ENCODE measurements around the gene USP17L30. TPM values are rescaled to one million over a fixed set of nuclear protein-coding genes. Genes with fewer than 3 reads are reported as not detected.
"Not testable (repeated sequence)": the region's sequence is repeated elsewhere in the genome, so short reads cannot be mapped to it uniquely, and the experiment has no call there.

USP17L30 gene
- total RNA-seq, 8 experiments from 2014 or later = not detected

DNA sequence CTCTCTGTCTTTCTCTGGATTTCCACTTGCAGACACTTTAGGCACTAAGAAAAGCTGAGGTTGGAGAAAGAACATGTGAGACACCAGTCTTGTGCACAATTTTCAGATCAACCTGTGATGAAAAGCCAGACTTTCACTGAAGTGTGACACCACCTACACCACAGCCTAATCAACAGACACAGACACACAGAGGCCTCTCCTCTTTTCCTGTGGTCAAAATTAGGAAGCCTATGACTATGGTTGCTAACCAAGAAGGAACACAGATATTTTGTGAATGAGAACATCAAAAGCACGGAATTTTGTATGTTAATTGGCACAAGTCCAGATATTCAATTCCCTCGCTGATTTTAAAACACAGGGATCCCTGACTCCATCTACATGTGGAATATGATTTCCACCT lies 26.1 kb downstream of the USP17L30 start:
- H3K4me1 ChIP-seq (replicated peaks in 1 of 2); ATAC-seq (replicated peaks in 6 of 8); in situ Hi-C loops (cut with MboI; ENCODE audit: low pct_unique_long_range_greater_than_20kb in 2 of 9, low sequenced_read_pairs in 9 of 9, unreplicated experiment in 9 of 9); H3K27ac ChIP-seq; H3K4me3 ChIP-seq: not testable (repeated sequence)
- WGBS, 10 experiments = 0 to 73% (median 25%) methylated on average over 1 to 2 of the region's 2 CpGs; no CpG with 5 or more reads in 4 of the 10 experiments

DNA sequence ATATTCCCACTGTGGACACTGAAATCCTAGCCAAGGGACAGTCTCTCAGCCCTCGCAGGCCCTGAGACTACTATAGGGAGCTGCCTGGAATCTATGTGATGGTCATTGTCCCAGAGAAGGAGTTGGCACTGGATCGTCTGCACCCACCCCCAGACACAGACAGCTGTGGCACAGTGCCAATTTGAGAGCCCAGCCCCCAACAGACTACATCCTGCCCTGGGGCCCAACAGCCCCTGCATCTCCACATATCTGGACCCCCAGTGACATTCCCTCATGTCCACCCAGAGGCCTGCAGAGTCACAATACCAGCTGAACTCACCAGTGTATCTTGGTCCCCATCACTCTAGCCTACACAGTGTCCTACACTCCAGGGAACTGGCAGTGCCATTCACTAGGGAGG lies 42.8 kb downstream of the USP17L30 start:
- H3K4me3 ChIP-seq; ATAC-seq (replicated peaks in 6 of 8); H3K27ac ChIP-seq; H3K4me1 ChIP-seq (replicated peaks in 1 of 2); in situ Hi-C loops (cut with MboI; ENCODE audit: low pct_unique_long_range_greater_than_20kb in 2 of 9, low sequenced_read_pairs in 9 of 9, unreplicated experiment in 9 of 9): not testable (repeated sequence)
- WGBS, 10 experiments = no CpG with 5 or more reads among the region's 2 CpGs

DNA sequence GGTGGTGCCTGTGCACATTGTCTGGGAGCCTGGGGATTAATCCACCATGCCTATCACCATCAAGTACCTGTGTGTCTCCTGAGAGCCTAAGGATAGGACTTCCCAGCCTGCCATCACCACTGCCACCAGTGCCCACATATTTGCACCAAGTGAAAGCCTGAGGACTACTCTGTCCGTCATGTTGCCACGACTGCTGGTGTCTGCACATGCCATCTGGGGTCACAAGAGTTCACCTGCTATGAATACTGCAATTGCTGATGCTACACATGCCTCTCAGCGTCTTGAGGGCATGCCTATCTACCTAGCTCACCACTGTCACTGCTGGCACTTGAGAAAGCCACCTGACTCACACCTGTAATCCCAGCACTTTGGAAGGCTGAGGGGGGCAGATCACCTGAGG lies 43.6 kb downstream of the USP17L30 start:
- 71 to 80% methylated on average over 1 of the region's 3 CpGs; no CpG with 5 or more reads in 8 of the 10 experiments for whole genome bisulfite sequencing, 10 experiments
- in situ Hi-C loops (cut with MboI; ENCODE audit: low pct_unique_long_range_greater_than_20kb in 2 of 9, low sequenced_read_pairs in 9 of 9, unreplicated experiment in 9 of 9); H3K27ac ChIP-seq; ATAC-seq (replicated peaks in 6 of 8); H3K4me3 ChIP-seq; H3K4me1 ChIP-seq (replicated peaks in 1 of 2): not testable (repeated sequence)

DNA sequence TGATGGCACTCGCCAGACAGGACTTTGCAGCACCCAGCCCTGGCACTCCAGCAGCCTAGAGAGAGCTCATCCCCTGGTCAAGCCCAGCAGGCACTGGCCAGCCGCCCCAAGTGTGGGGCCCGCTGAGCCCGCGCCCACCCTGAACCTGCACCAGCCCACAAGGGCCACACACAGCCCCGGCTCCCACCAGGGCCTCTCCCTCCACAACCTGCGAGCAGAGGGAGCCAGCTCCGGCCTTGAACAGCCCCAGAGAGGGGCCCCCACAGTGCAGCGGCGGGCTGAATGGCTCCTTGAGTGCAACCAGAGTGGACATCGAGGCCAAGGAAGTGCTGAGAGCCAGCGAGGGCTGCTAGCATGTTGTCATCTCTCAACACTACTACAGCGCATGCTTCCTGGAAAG lies 46.9 kb downstream of the USP17L30 start:
- no peaks in the 10 kb centered on the region for H3K4me1 ChIP-seq (replicated peaks in 1 of 2)
- ATAC-seq (replicated peaks in 6 of 8) = no peak
- in situ Hi-C loops (cut with MboI; ENCODE audit: low pct_unique_long_range_greater_than_20kb in 2 of 9, low sequenced_read_pairs in 9 of 9, unreplicated experiment in 9 of 9) = no loop called here
- no peak overlapping the region for H3K4me3 ChIP-seq
- WGBS, 10 experiments = 39 to 100% (median 47%) methylated on average over 1 to 4 of the region's 13 CpGs; no CpG with 5 or more reads in 6 of the 10 experiments
- H3K27ac ChIP-seq = no peak overlapping the region

Other genes starting within 250 kb of the USP17L30 start
- not detected for gene FAM90A26, start 192.7 kb upstream of the USP17L30 start, total RNA-seq
- not detected for gene USP17L10, start 152.5 kb upstream of the USP17L30 start, total RNA-seq
- under 1 TPM in 3 of 8 experiments, not detected in 5; 0.24 to 0.33 (median 0.29) TPM for gene USP17L11, start 147.7 kb upstream of the USP17L30 start, total RNA-seq
- gene USP17L12, start 143.0 kb upstream of the USP17L30 start, total RNA-seq = not detected
- gene USP17L13, start 138.2 kb upstream of the USP17L30 start, total RNA-seq = not detected
- gene USP17L15, start 128.7 kb upstream of the USP17L30 start, total RNA-seq = under 1 TPM in 1 of 8 experiments, not detected in 7; 0.13 TPM
- not detected for gene USP17L17, start 119.2 kb upstream of the USP17L30 start, total RNA-seq
- not detected for gene USP17L18, start 114.5 kb upstream of the USP17L30 start, total RNA-seq
- not detected for gene USP17L19, start 109.8 kb upstream of the USP17L30 start, total RNA-seq
- gene USP17L20, start 105.0 kb upstream of the USP17L30 start, total RNA-seq = not detected
- gene USP17L21, start 100.3 kb upstream of the USP17L30 start, total RNA-seq = not detected
- gene USP17L22, start 95.5 kb upstream of the USP17L30 start, total RNA-seq = under 1 TPM in 1 of 8 experiments, not detected in 7; 0.19 TPM
- gene USP17L24, start 38.0 kb upstream of the USP17L30 start, total RNA-seq = not detected
- not detected for gene USP17L25, start 33.2 kb upstream of the USP17L30 start, total RNA-seq
- gene USP17L26, start 28.5 kb upstream of the USP17L30 start, total RNA-seq = not detected
- not detected for gene USP17L5, start 23.7 kb upstream of the USP17L30 start, total RNA-seq
- not detected for gene USP17L27, start 19.0 kb upstream of the USP17L30 start, total RNA-seq
- not detected for gene USP17L28, start 14.2 kb upstream of the USP17L30 start, total RNA-seq
- gene USP17L29, start 9.5 kb upstream of the USP17L30 start, total RNA-seq = not detected
- gene DEFB131A, start 81.3 kb downstream of the USP17L30 start, total RNA-seq = not detected

Measured in motor neuron (in vitro differentiated cells).